Stomach (tissue), 4 donors: ENCODE results near the gene EIF4G3.

ENCODE experiments used
- CTCF ChIP-seq, 7 experiments: fragments of 450-650 bp in 4 of 7; fragments of 200-600 bp in 3 of 7; sonication (generic) in 3 of 7; IDR thresholded peaks; one replicate each; pipeline ENCODE4 v1.5.1; 2016 to 2019; ENCODE audit warnings: antibody characterized with exemption in 7 of 7, control low read depth in 2 of 7, mild to moderate bottlenecking in 1 of 7
- EP300 ChIP-seq: sonication (generic); formaldehyde crosslinking; IDR thresholded peaks from one replicate; pipeline ENCODE4 v1.6.1; 2017; ENCODE audit warnings: antibody characterized with exemption

GRCh38 chr1:20884513-20884912 is 292.2 kb downstream of the EIF4G3 start:
- TF ChIP-seq EP300 = no peak
- no peak for TF ChIP-seq CTCF (IDR thresholded peaks at IDR 0.05)
